SKM-1 (cell line): ENCODE data around the gene ADAM22.

ENCODE experiments used
- DNase-seq: peaks from one replicate; lab custom pipeline; 2025; ENCODE audit not compliant: unreplicated experiment; lab: John Stamatoyannopoulos, UW

Gene ADAM22

DNA sequence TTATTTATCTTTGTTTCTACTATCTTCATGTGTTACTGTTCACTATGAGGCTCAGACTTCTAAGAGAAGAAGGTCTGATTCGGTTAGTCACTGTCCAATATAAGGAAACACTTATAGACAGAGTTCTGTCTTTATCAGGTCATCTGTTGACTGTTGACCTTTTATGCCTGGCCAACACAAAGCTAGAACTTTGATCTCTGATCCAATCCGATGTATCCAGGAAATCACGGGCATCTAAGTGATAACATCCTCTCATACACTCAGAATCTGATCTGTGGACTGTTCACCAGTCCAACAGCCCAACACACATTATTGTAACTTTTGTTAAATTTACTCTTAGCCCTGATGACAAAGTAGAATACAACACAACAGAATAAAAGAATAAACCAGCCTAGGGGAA lies 171.2 kb downstream of the ADAM22 start:
- no peak for DNase-seq

DNA sequence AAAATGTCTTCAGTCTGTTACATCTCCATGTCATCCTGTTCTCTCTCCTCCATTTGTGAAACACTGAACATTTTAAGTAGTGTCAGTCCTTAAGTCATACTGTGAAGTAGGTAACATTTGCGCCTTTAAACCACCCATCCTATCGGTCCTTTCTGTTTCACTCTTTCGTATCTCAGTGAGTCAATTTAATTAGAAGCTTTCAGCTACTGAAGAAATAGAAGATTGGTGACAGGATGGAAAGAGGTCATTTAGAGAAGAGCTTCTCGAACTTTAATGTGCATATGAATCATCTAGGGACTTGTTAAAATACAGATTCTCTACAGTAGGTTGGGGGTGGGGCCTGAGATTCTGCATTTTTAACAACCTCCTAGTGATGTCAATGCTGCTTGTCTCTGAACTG lies 172.4 kb downstream of the ADAM22 start:
- no peak for DNase-seq

DNA sequence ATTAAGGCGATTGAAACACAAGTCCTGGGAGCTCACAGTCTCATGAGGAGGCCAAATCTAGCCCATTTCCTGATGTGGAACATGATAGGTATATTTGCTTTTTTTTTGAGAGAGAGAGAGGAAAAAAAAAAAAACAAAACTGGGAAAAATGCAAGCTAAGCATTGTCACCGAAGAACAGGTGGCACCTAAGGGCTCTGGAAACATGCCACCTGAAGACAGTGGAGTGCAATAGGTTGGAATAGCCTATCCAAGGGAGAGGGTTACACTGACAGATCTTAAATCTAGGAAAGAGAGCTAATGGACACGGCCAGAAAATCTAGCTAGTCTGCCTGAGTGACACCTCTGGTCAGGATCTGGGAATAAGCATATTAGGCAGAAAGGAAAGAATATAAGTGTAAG lies 175.6 kb downstream of the ADAM22 start:
- DNase-seq: no peak

DNA sequence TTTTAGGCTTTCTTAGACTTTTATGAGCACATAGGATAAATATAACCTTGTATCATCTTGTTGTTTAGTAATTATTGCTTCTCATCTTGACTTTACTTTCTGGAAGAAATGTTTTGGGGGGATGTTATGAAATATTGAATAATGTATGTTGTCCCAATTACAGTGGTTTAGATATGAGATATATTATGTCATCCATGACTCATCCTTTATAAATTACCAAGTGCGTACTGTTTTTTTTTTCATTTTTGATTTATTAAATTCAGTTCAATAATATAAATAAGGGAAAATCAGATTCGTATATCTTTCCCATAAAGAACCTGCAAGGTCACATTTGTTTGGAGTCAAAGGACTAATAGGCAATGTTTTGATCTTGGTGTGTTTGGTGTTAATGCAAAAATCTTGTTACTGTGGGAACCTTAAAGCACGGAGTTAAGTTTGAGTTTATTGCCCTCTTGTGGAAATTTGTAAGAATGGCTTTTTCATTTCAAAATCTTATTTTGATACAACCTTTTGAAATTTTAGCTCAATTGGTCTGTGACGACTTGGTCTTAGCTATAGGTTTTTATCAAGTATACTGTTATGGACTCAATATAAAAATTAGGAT lies 177.2 kb downstream of the ADAM22 start:
- peak; percentile 18 for DNase-seq

DNA sequence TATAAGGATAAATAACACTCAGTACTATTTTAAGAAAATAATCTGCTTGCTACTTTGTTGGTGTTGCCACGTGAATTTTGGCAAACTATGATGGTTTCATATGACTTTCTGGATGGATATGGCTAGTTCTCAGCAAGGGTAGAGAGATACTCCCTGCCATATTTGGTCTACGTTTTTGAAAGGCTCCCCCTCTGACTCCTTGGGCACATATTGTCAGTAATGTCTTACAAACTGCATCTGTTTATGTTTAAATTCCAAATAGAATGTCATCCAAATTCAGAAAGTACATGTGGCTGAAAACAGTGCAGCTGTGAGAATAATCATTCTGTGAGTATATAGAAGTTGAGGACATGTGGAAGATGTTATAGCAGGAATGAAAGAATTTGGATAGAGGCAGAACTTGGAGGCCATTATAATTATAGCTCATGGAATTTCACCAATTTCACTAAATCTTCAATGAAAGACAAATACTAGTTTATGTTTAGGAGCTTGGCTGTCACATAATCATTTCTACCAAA lies 178.0 kb downstream of the ADAM22 start:
- DNase-seq: no peak

DNA sequence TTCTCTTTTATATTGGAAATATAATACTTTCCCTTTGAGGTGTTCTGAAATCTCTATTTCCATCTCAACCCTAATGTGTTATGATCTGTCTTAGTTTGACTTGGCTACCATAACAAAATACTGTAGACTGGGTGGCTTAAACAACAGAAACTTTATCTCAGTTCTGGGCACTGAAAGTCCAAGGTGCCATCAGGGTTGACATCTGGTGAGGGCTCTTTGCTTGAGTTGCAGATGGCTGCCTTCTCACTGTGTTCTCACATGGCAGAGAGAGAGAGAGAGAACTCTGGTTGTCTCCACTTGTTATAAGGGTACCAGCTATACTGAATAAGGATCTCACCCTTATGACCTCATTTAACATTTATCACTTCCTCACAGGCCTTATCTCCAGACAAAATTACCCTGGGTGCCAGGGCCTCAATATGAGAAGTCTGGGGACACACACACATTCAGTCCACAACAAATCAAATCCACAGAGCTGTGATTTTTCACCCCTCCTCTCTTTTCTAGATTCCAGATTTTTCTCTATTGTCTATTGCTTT lies 181.3 kb downstream of the ADAM22 start:
- DNase-seq: no peak

DNA sequence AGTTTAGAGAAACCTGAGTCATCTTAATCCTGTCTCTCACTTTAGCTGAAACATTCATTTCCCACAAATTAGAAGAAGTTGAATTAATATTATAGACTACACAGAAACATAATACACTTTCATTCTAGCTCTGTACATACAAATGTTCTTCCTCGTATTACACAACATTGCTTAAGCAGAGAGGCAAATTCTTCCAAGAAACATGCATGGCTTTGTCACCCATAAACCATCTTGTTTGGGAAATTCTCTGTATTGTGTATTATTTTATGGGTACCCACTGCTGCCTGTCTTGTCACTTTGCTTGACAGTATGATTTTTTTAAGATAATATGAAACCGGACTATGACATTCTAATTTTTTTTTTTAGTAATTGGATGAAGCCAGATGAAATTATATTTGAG lies 181.8 kb downstream of the ADAM22 start:
- DNase-seq: no peak

DNA sequence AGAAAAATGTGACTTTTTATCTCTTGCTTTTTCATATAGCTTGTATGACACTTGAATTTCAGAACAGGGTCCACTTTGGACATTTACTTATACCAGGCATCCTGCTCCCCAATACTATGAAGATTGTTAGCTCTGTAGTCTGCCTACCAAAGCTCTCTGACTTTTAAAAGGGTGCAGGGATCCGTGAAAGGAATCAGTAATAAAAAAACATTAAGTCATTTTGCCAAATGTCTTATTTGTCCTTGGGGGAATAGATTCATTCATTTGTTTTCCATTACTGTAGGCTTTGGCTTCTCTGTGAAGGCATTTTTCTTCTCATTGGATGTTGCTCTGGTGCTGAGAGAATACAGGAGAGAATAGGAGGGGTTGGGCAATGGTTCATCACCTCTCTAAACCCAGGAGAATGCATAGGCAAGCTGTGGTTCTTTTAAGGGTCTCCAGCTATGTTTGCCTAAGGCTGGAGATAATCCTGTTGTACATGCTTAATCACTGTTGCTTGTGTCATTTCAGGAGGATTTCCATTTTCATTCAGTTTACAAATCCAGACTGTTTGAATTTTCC lies 182.3 kb downstream of the ADAM22 start:
- no peak for DNase-seq

DNA sequence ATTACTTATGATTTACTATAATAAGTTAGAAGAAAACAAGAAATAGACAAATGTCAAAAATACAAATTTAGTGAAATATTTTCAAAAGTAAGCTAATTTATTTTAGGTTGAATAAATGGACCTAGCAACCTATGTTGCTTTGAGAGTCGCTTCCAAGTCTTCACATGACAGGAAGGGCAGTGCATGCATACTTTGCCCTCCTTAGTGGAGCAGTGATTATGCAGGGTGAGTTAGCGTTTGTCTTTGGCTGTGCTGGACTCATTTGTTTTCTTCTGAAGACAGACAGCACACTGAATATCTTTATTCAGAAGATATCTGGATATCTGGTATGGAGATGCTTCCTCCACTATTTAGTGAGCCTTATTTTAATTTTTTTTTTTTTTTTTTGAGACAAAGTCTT lies 183.3 kb downstream of the ADAM22 start:
- no peak for DNase-seq

DNA sequence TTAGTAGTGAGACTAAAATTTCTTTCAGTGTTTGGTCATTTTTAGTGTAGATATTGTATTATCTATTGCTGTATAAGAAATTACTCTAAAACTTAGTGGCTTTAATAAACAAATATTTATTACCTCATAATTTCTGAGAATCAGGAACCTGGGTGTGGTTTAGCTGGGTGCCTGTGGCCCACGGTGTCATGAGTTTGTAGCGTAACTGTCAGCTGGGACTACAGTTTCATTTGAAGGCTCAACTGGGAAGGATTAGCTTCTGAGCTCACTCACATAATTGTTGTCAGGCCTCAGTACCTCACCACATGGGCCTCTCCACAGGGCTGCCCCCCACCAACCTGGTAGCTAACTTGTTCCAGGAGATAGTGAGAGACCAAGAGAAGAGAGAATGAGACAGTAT lies 187.3 kb downstream of the ADAM22 start:
- DNase-seq: no peak

DNA sequence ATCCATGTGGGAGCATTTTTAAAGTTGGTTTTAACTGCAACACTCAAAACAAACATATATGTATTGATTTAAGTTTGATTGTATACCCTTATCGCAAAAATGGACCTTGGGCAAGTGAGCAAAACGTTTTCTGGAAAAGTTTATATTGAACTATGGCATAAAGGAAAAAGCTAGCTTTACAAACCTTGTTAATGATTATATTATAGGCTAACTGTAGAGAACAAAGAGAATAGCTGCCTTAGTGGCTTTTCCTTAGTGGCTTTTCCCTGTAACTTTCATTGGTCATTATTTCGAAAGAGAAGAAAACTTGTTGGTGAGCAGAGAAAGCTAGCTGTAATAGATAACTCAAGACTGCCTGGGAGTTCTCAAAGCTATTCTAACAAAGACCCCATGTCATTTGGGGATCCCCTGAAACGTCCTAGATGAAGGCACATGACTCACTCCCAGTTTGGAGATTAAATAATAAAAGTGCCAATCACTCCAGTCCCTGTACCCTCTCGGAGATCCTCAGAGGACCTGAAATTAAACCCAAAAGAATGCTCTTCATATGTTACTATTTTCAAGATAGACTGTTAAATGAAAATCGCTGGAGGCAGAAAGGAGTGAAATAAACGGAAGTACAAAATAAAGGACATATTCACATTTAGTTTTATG lies 193.7 kb downstream of the ADAM22 start:
- no peak for DNase-seq

DNA sequence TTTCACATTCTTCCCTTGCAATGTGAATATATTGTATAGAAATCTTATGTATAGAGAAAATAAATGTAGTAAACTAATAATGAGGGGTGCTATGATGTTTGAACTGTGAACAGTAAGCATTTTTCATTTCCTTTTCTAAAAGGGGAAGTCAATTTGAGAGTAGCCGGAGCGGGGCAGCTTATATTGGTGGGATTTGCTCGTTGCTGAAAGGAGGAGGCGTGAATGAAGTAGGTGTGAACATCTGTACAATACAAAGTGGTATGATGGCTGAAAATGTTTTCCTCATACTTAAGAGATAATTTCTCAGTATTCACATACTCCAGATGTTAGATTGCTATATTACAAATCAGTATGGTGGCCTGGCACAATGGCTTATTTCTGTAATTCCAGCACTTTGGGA lies 198.7 kb downstream of the ADAM22 start:
- no peak for DNase-seq

DNA sequence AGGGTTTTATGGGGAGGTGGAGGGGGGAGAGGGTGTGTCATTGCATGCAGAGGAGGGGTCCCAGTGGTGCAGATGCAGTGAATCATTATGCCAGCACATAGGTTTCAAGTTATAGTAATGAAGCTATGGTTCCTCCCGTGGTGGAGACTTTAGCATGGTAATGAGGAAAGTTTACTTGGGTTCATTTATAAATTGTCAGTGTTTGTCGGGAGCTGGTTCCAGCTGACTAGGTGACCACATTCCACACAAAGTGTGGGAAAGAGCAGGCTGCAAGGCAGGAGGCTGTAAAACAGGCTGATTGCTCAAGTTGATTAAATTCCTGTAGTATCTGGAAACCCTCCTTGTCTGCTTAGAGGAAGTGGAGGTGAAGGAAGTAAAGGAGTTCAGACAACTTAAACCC lies 206.9 kb downstream of the ADAM22 start:
- no peak for DNase-seq

DNA sequence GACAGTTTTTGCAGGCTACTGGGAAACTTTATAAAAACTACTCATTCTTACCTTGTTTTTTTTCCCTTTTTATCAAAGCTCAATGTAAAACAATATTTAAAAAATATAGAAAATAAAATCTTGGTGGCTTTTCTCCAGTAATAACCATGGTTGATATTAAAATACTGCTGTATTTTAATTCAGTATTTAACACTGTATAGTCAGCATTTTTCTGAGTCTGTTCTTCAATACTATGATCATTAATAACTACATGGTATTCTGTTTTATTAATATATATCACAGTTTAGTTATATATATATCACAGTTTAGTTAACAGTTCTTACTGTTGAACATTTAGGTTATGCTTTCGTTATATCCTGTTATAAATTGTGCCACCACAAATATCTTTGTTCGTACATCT lies 207.4 kb downstream of the ADAM22 start:
- DNase-seq: no peak

DNA sequence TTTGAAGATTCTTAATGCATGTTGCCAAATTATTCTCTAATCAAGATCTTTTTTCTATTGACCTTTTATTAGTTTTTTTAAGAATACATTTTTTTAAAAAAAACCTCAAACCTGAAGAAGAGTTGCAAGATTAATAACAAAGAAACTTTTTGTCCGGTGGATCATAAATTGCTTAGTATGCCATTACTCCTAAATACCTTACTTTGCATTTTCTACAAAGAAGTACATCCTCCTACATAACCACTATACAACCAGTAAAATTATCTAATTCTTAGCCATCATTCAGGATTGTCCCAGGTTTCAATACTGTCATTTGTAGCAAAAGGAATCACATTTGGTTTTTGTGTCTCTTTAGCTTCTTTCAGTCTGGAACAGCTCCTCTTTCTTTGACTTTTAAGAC lies 207.9 kb downstream of the ADAM22 start:
- no peak for DNase-seq

DNA sequence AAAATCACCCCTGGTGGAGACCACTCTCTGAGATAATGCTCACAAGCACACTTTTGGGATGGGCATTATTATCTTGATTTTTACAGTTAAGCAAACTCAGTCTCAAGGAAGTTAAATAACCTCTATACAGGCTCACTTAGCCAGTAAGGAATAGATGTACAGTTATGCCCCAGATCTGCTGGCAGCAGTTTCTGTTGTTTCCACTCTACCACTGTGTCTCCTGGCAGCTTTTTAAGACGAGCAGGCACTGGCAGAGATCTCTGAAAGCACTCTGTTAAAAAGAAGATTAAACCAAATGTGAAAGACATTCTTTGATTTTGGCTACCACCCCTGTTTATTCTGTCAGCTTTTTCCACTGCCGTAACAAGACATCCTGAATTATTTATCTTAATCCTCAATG lies 212.6 kb downstream of the ADAM22 start:
- DNase-seq: no peak

DNA sequence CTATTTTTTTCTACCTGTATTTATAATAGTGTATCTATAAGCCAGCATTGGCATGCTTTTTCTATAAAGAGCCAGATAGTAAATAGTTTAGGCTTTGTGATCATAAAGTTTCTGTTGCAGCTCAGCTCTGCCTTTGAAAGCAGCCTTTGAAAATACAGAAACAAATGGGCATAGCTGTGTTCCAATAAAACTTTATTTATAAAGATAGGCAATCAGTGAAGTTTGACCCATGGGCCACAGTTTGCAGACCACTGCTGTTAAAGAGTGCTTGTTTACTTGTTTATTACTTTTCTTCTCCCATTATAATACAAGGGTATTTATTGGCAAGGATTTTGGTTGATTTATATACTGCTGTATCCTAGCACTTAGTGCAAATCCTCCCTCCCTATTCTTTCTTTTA lies 213.3 kb downstream of the ADAM22 start:
- no peak for DNase-seq

DNA sequence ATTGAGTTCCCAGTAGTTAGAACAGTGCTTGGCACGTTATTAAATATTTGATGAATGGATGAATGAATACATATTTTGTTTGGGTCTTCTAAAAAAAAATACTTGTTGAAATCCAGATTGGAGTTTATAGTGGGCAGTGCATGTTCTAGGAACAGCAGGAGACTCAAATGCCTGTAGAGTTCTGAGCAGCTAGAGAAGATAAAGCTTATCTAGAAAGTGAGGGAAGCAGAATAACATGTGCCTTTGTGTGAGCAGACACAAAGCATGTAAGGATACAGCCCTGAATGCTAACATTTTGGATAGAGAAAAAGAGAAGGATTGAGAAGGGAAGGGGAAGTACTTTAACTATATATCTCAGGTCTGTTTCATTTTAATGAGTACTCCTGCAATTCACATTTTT lies 213.9 kb downstream of the ADAM22 start:
- DNase-seq: no peak

DNA sequence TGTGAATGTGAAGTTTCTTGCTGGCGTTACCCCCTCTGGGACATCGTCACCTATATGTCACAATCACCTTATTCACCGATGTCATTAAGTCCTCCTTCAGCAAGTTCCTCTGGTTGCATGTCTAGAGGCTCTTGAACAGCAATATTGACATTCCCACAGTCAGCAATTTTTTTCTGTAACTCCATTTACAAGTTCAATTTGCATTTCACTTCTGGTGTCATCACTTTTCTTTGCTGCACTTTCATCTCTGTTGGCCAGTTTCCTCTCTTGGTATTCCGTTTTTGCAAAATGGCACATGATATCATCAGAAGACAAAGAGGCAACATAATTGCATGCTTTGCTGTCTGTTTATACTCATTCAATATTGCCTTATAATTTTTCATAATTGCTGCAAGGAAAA lies 216.0 kb downstream of the ADAM22 start:
- no peak for DNase-seq

DNA sequence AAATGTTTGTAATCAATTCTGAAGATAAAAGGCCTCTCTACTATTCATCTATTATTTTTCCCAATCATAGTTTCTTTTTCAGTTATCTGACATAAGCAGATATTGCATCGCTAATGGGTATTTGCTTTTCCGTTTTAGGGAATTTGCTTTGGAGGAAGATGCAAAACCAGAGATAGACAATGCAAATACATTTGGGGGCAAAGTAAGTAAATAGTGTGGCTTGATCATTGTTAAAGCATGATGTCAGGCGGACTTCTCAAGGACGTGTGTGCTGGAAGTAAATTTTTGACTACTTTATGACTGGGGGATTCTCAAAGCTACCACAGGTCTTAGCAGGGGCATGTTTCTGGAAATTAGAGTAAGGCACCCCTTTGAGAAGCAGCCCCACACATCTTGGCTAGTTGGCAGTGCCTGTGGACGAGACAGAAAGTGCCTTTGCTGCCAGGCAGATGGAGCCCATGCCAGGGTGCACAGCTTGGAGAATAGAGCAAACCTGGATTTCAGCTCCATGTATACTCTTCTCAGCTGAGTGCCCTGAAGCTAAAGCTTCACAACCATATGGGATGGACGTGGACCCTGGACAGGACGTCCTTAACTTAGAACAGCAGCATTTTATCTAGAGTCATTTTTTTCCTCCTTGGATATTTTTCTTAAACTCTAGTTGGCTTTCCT lies 217.2 kb downstream of the ADAM22 start:
- DNase-seq: no peak

DNA sequence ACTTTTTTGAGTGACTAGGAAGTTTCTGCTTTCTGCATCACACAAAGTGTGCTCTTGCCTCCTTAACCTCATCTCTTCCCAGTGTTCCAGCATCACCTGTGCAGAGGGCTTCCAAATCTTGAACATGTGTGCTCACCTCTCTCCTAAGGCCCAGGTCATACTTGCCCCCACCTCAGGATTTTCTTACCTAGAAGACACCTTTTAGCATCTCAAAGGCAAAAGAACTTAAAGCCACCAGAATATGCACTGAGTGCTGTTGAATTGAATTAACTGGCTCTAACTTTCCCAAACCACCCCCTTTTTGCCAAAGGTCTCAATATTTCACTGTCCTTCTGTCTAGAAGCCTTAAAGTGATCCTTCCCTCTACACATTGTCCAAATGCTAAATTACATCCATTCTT lies 219.3 kb downstream of the ADAM22 start:
- DNase-seq: no peak

DNA sequence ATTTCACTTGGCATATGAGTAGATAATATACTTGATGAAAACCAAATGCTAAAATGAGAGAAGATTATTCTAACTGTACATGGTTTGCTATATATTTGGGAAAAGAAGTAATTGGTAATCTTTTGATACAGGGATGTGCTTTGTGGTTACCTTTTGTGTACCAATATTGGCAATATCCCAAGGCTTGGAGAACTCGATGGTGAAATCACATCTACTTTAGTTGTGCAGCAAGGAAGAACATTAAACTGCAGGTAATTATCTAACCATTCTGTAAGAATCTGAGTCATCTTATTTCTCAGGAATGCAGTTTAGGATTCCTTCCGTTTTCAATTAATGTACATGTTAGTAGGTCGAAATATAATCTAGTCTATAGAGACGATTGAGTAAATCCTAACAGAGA lies 221.7 kb downstream of the ADAM22 start:
- no peak for DNase-seq
